Measurements from ENCODE around the gene FRRS1. TPM values are rescaled to one million over a fixed set of nuclear protein-coding genes. Genes with fewer than 3 reads are reported as not detected.

Gene FRRS1
- total and polyA plus RNA-seq, 2 donors (not counting 1 experiment from before 2014, with no cell fraction given) = 10.3 to 32.7 TPM

DNA sequence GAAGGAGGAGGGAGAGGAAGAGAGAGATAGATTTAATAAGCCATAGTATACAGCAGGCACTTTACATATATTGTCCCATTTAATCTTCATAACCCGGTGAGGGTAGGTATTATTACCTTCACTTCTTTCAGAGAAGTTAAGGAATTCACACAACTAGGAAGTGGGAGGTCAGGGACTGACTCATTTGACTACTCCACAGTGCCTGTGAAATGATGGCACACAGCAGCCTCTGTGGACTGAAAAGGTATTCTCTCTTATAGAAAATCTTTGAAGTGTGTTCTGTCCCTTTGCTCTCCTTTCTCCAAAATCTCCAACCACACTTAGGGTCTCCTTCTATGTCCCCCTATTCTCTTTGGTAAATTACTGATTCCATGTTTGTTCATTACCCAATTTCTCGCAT, 96.6 kb downstream of the FRRS1 start:
- H2AFZ ChIP-seq (ENCODE audit: low read length) = no peak overlapping the region

GRCh38 chr1:99669376-99669775, 97.1 kb downstream of the FRRS1 start:
- H3K27ac ChIP-seq (ENCODE audit: insufficient read depth, low read length) = no peak overlapping the region
- no peak overlapping the region for H3K4me2 ChIP-seq (ENCODE audit: extremely low read depth, insufficient read depth, low read length)
- no peaks in the 10 kb centered on the region for H4K20me1 ChIP-seq (ENCODE audit: control insufficient read depth, extremely low read depth, insufficient read depth, low read length)
- H3K9ac ChIP-seq (ENCODE audit: insufficient read depth, low read length) = no peak overlapping the region
- H3K4me1 ChIP-seq (ENCODE audit: control insufficient read depth, extremely low read depth, insufficient read depth, low read length) = peaks cover 5% of the 10 kb centered on the region
- H3K27me3 ChIP-seq (ENCODE audit: control insufficient read depth, insufficient read depth, low read length) = no peaks in the 10 kb centered on the region
- no peak overlapping the region for H2AFZ ChIP-seq (ENCODE audit: low read length)
- no peak for TF ChIP-seq EZH2 (IDR thresholded peaks at IDR 0.05; ENCODE audit: low read length, missing control alignments)
- TF ChIP-seq, protein P1, sequence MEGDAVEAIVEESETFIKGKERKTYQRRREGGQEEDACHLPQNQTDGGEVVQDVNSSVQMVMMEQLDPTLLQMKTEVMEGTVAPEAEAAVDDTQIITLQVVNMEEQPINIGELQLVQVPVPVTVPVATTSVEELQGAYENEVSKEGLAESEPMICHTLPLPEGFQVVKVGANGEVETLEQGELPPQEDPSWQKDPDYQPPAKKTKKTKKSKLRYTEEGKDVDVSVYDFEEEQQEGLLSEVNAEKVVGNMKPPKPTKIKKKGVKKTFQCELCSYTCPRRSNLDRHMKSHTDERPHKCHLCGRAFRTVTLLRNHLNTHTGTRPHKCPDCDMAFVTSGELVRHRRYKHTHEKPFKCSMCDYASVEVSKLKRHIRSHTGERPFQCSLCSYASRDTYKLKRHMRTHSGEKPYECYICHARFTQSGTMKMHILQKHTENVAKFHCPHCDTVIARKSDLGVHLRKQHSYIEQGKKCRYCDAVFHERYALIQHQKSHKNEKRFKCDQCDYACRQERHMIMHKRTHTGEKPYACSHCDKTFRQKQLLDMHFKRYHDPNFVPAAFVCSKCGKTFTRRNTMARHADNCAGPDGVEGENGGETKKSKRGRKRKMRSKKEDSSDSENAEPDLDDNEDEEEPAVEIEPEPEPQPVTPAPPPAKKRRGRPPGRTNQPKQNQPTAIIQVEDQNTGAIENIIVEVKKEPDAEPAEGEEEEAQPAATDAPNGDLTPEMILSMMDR (conservative IDR thresholded peaks at IDR 0.05 in 1 of 2, IDR thresholded peaks at IDR 0.05 in 1 of 2; ENCODE audit: low read depth in 1 of 2, low read length in 2 of 2) = no peak
- no peaks in the 10 kb centered on the region for H3K36me3 ChIP-seq (ENCODE audit: control insufficient read depth, insufficient read depth, low read length)
- H3K4me3 ChIP-seq (replicated peaks in 1 of 4; ENCODE audit: control extremely low read depth in 1 of 4, insufficient read depth in 1 of 4, low read depth in 3 of 4, low read length in 4 of 4) = no peak overlapping the region
- H3K9me3 ChIP-seq (ENCODE audit: control insufficient read depth, insufficient read depth, low read depth, low read length) = no peaks in the 10 kb centered on the region
- DNase-seq (ENCODE audit: low read depth in 2 of 2) = no peak
- no peaks in the 10 kb centered on the region for H3K79me2 ChIP-seq (ENCODE audit: control insufficient read depth, insufficient read depth, low read length)

More for the DNA sequence above, 96.6 kb downstream of the FRRS1 start:
- Histone ChIP-seq H3K9me3 (ENCODE audit: control insufficient read depth, insufficient read depth, low read depth, low read length) (no peaks in the 10 kb centered on the region), H3K27me3 (ENCODE audit: control insufficient read depth, insufficient read depth, low read length) (no peaks in the 10 kb centered on the region), H3K4me3 (replicated peaks in 1 of 4; ENCODE audit: control extremely low read depth in 1 of 4, insufficient read depth in 1 of 4, low read depth in 3 of 4, low read length in 4 of 4) (no peak overlapping the region), H3K36me3 (ENCODE audit: control insufficient read depth, insufficient read depth, low read length) (no peaks in the 10 kb centered on the region), H3K4me1 (ENCODE audit: control insufficient read depth, extremely low read depth, insufficient read depth, low read length) (peaks cover 5% of the 10 kb centered on the region), H4K20me1 (ENCODE audit: control insufficient read depth, extremely low read depth, insufficient read depth, low read length) (no peaks in the 10 kb centered on the region), H3K79me2 (ENCODE audit: control insufficient read depth, insufficient read depth, low read length) (no peaks in the 10 kb centered on the region), H3K4me2 (ENCODE audit: extremely low read depth, insufficient read depth, low read length) (no peak overlapping the region), H3K27ac (ENCODE audit: insufficient read depth, low read length) (no peak overlapping the region), H3K9ac (ENCODE audit: insufficient read depth, low read length) (no peak overlapping the region)
- no peak for TF ChIP-seq EZH2 (IDR thresholded peaks at IDR 0.05; ENCODE audit: low read length, missing control alignments)
- TF ChIP-seq, protein P1 (conservative IDR thresholded peaks at IDR 0.05 in 1 of 2, IDR thresholded peaks at IDR 0.05 in 1 of 2; ENCODE audit: low read depth in 1 of 2, low read length in 2 of 2) = no peak
- no peak for DNase-seq (ENCODE audit: low read depth in 2 of 2)

GRCh38 chr1:99665212-99665611, 101.2 kb downstream of the FRRS1 start:
- Histone ChIP-seq H3K27ac (ENCODE audit: insufficient read depth, low read length) (no peak overlapping the region), H3K36me3 (ENCODE audit: control insufficient read depth, insufficient read depth, low read length) (no peaks in the 10 kb centered on the region), H4K20me1 (ENCODE audit: control insufficient read depth, extremely low read depth, insufficient read depth, low read length) (no peaks in the 10 kb centered on the region), H2AFZ (ENCODE audit: low read length) (no peak overlapping the region), H3K79me2 (ENCODE audit: control insufficient read depth, insufficient read depth, low read length) (no peaks in the 10 kb centered on the region), H3K9me3 (ENCODE audit: control insufficient read depth, insufficient read depth, low read depth, low read length) (no peaks in the 10 kb centered on the region), H3K27me3 (ENCODE audit: control insufficient read depth, insufficient read depth, low read length) (no peaks in the 10 kb centered on the region), H3K4me1 (ENCODE audit: control insufficient read depth, extremely low read depth, insufficient read depth, low read length) (peaks cover 10% of the 10 kb centered on the region), H3K4me2 (ENCODE audit: extremely low read depth, insufficient read depth, low read length) (no peak overlapping the region), H3K9ac (ENCODE audit: insufficient read depth, low read length) (no peak overlapping the region), H3K4me3 (replicated peaks in 1 of 4; ENCODE audit: control extremely low read depth in 1 of 4, insufficient read depth in 1 of 4, low read depth in 3 of 4, low read length in 4 of 4) (no peak overlapping the region)
- no peak for DNase-seq (ENCODE audit: low read depth in 2 of 2)
- no peak for TF ChIP-seq EZH2 (IDR thresholded peaks at IDR 0.05; ENCODE audit: low read length, missing control alignments)
- TF ChIP-seq, protein P1 (conservative IDR thresholded peaks at IDR 0.05 in 1 of 2, IDR thresholded peaks at IDR 0.05 in 1 of 2; ENCODE audit: low read depth in 1 of 2, low read length in 2 of 2) = no peak

Data from fibroblast of lung (primary cell).